Endometrial microvascular endothelial cells (primary cell): ENCODE data around the gene VWDE. TPM values are rescaled to one million over a fixed set of nuclear protein-coding genes. Genes with fewer than 3 reads are reported as not detected.
"Not testable (repeated sequence)": the region's sequence is repeated elsewhere in the genome, so short reads cannot be mapped to it uniquely, and the experiment has no call there.

Source experiments
- in situ Hi-C: cut with HindIII; loops from 2 replicates; pipeline ENCODE4 v1.10.0; 2017; ENCODE audit warnings: low sequenced_read_pairs, low pct_unique_long_range_greater_than_20kb; ENCODE audit errors: inconsistent ontology term
- total RNA-seq: library from RNA; depleted of rRNA; stranded (reverse); fragments of >200 nt; gene quantifications from one replicate; pipeline ENCODE4 v1.2.3, GENCODE V29; 2015; ENCODE audit errors: inconsistent ontology term

VWDE gene
- total RNA-seq, 1 donor from 2014 or later: not detected

- in situ Hi-C loops: no loop called here
Measured at GRCh38 chr7:12409097-12409711, 5.5 kb upstream of the VWDE start.

GRCh38 chr7:12407652-12408051, 4.0 kb upstream of the VWDE start:
- in situ Hi-C loops: not testable (repeated sequence)

GRCh38 chr7:12402365-12402725, 1.3 kb downstream of the VWDE start:
- in situ Hi-C loops: no loop called here

GRCh38 chr7:12401538-12402364, 1.9 kb downstream of the VWDE start:
- in situ Hi-C loops: no loop called here

DNA sequence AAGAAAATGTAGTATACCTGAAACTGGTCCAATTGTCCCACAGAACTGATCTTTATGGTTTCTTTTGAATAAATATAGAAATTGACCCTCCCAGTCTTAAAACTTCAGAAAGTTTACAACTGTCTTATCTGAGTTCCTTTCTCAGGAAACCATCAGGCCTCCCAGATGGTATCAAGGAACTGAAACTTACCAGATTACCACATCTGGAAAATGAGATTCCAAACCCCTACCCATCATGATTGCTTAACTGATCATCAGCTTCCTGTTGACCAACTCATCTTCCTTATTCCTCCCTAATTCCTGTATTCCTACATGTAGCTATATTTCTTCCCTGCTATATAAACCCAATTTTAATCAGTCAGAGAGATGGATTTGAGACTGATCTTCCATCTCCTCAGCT, 5.5 kb downstream of the VWDE start:
- in situ Hi-C loops: no loop called here

- in situ Hi-C loops: no loop called here
Measured at GRCh38 chr7:12397671-12398070, 6.0 kb downstream of the VWDE start.

- in situ Hi-C loops: not testable (repeated sequence)
Measured at GRCh38 chr7:12396670-12397069, 7.0 kb downstream of the VWDE start.

GRCh38 chr7:12391922-12392615, 11.6 kb downstream of the VWDE start:
- in situ Hi-C loops: no loop called here

- in situ Hi-C loops: no loop called here
Measured at GRCh38 chr7:12389089-12389700, 14.5 kb downstream of the VWDE start.

DNA sequence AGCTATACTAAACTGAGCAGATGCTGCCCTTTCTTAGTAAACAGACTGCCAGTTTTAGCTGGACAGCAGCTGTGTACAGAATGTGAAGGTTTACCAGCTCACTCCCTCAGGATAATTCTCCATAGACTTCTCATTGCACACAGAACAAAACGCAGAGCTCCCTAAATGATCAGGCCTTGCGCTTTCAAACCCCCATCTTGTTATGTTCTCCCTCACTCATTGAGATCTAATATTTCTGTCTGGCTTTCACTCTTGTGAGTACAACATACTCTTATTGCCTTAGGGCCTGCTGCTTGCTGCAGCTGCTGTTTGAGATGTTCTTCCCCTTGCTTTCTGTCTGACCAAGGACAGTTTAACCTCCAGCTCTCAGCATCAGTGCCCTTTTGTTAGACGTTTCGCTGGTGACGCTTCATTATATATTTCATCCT, 17.3 kb downstream of the VWDE start:
- in situ Hi-C loops: no loop called here

DNA sequence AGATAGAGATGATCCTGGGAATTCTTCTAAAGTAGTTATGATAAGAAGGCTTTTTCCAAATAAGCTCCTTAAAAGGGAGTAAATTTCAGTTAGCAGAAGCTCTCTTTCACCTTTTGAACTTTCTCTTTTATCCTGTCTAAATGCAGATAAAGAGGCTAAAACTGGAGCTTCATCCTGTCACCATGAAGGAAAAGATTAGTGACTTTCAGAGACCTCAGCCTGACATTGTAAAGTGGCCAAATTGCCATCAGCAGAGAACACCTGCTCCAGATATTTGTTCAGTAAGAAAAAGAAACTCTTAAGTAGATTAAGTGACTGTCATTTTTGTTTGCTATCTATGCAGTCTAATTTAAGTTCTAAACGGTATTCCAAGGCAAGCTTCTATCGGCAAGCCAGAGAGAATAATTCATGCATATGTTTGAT, 18.3 kb downstream of the VWDE start:
- in situ Hi-C loops: no loop called here

DNA sequence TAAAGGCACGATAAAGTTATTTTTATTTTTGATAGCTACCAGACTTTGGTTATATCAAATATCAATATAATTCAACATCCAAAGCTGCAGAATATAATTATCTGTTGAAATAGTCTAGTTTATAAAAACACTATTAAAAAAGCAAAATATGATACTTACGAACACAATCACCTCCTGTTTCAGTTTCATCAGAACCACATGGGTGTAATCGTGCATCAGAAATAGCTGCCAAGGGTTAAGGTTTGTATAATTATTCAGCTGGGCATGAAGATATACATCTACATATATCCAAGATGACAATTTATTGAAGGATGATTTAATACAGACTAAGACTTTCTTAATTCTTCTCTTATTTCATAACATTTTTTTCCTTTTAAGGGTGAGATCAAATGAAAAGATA, 20.3 kb downstream of the VWDE start:
- in situ Hi-C loops: no loop called here

DNA sequence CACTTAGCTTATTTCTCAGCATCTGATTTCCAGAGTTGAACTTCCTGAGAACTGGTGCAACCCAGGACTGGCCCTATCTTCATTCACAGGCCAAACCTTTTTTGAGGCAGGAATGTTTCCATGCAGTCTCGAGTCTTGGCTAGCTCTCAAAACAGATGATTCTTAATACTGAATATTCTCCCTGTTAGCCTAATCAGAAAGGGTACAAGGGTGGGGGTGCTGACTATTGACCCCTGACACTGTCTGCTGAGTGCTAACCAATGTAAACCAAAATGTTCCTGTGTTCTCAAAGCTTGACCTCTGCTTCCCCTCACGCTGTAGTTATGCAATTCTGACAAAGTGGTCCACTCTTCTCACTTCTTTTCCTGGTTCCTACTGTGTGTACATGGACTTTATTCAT, 25.3 kb downstream of the VWDE start:
- in situ Hi-C loops: no loop called here

GRCh38 chr7:12377406-12377805, 26.3 kb downstream of the VWDE start:
- in situ Hi-C loops: no loop called here

- in situ Hi-C loops: no loop called here
Measured at GRCh38 chr7:12373580-12374263, 29.9 kb downstream of the VWDE start.

- in situ Hi-C loops: no loop called here
Measured at GRCh38 chr7:12370249-12370648, 33.4 kb downstream of the VWDE start.

DNA sequence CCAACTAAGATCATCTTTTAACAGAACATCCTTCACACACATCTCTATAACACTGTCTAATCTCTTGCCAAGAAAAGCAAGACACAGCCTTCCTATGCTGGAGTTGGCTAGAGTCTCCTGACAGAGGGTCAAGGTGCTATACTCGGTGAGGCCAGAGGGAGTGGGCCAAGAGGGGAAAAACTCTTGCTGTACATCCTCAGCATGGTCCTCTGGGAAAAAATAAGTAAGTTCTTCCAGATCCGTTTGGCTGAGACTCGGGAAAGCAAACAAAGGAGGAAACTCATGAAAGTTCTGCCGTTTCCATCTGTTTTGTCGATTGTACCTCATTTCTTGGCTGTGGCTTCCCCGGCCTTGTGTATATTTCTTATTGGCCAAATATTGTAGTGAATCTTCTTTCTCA, 33.9 kb downstream of the VWDE start:
- in situ Hi-C loops: no loop called here

- in situ Hi-C loops: no loop called here
Measured at GRCh38 chr7:12369072-12369471, 34.6 kb downstream of the VWDE start.

GRCh38 chr7:12360948-12361347, 42.7 kb downstream of the VWDE start:
- in situ Hi-C loops: no loop called here
